ENCODE data around the gene RIC8A.

Gene RIC8A

GRCh38 chr11:261624-262023, 54.1 kb downstream of the RIC8A start:
- H3K4me3 ChIP-seq (ENCODE audit: low read depth, low read length): no peak overlapping the region
- DNase-seq (ENCODE audit: low read depth): no peak
